KOPT-K1 (cell line): ENCODE results near the gene MAN2B1.
A peak's percentile ranks its signal among the peaks of the same experiment; 100 is the strongest.
"Not testable (repeated sequence)": the region's sequence is repeated elsewhere in the genome, so short reads cannot be mapped to it uniquely, and the experiment has no call there.

Experiments
- H3K27ac ChIP-seq: fragments of 200-600 bp; sonication (generic); 2 replicates; pipeline ENCODE4 v1.5.1; 2016; ENCODE audit warnings: antibody characterized with exemption, mild to moderate bottlenecking, low read depth, low read length; ENCODE audit not compliant: poor library complexity, severe bottlenecking
- H3K36me3 ChIP-seq: fragments of 200-600 bp; sonication (generic); 2 replicates; pipeline ENCODE4 v1.5.1; 2017; ENCODE audit warnings: antibody characterized with exemption, mild to moderate bottlenecking, low read length, moderate library complexity; ENCODE audit not compliant: insufficient read depth
- H3K9me3 ChIP-seq: fragments of 200-600 bp; sonication (generic); 2 replicates; pipeline ENCODE4 v1.5.1; 2017; ENCODE audit warnings: antibody characterized with exemption, low read length, mild to moderate bottlenecking; ENCODE audit not compliant: insufficient read depth, poor library complexity, severe bottlenecking

The MAN2B1 gene

DNA sequence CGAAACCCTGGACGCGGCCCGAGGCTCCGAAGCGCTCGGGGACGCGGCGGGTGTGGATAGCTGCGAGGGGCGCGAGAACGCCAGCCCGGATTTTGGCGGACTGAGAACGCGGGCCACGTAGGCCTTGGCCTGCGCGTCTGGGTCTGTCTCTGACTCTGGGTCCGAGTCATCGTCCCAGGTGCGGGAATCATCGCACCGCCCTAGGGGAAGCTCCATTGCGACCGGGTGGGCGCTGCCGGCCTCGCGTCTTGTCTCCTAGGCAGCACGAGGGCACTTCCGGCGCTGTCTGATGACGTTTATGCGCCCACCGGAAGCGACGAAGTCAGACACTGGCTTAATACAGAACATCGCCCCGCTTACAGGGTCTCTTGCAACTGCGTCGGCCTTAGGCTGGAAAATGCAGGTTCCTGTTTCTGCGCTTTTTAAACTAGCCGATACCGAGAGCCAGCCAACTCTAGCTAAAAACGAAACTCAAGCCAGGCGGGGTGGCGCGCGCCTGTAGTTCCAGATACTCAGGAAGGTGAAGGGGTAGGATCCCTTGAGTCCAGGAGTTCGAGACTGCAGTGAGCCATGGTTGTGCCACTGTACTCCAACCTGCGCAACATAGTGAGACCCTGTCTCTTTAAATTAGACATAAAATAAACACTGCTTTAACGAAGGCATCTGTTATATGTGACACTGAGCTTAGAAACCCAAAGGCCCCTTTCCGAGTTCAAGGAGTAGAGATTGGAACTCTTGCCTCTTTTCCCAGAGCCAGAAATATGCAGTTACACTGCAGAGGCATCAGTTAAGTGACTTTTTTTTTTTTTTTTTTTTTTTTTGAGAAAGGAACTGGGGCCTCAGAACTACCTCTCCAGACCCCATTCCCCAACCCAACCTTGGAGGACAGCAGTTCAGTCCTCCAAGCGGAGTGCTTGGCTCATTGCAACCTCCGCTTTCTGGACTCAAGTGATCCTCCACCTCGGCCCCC, 30.1 kb upstream of the MAN2B1 start, which contains the start of gene FBXW9:
Gene FBXW9 (minus strand): TSS at position 266 of the 970 bp plus-strand sequence. CDS start 50 bp downstream, at position 216.
- Histone ChIP-seq H3K9me3 (no peaks in the 10 kb centered on the region), H3K36me3 (peaks cover 38% of the 10 kb centered on the region), H3K27ac (peak within 1 kb of the TSS; percentile 68)

DNA sequence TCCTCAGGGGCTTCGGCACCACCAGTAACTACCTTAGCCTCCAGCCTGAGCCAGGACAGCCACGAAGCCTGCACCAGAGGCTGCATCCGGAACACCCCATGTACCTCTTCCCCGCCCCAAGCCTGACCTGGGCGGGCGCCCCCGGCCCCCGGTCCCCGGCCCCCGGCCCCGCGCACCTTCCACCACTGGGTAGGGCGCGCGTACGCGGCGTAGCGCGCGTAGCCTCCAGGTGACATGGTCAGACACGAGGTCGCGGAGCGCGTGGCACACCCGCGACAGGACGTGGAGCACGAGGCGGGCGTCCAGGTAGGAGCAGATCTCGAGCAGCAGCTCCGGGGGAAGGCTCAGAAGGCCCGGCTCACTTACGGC, 29.4 kb upstream of the MAN2B1 start:
- peak overlapping the region; percentile 68 for H3K27ac ChIP-seq
- H3K9me3 ChIP-seq: no peaks in the 10 kb centered on the region
- peaks cover 31% of the 10 kb centered on the region for H3K36me3 ChIP-seq

- H3K36me3 ChIP-seq: peaks cover 27% of the 10 kb centered on the region
- no peak overlapping the region for H3K27ac ChIP-seq
- H3K9me3 ChIP-seq: no peaks in the 10 kb centered on the region
These were observed 29.0 kb upstream of the MAN2B1 start for GRCh38 chr19:12695514-12695913.

DNA sequence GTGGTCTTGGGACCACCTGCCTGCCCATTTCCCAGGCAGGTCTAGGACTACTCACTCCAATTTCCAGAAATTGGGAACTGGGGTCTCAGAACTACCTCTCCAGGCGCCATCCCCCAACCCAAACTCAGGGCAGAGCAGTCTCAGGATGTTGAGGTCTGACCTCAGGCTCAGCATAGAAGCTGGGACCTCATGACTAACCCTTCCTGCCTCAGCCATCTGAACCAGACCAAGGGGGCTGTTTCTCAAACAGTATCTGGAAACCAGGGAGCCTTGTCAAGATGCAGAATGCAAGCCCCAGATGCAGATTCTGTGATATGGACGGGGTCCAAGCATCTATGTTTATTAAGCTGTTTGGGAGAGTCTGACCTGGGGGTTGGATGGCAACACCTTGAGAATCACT, 28.6 kb upstream of the MAN2B1 start:
- no peaks in the 10 kb centered on the region for H3K9me3 ChIP-seq
- peaks cover 23% of the 10 kb centered on the region for H3K36me3 ChIP-seq
- H3K27ac ChIP-seq: no peak overlapping the region

GRCh38 chr19:12694641-12695040, 28.1 kb upstream of the MAN2B1 start:
- Histone ChIP-seq H3K9me3 (no peaks in the 10 kb centered on the region), H3K27ac (no peak overlapping the region), H3K36me3 (peaks cover 19% of the 10 kb centered on the region)

- H3K27ac ChIP-seq: no peak overlapping the region
- peaks cover 7% of the 10 kb centered on the region for H3K36me3 ChIP-seq
- no peaks in the 10 kb centered on the region for H3K9me3 ChIP-seq
These were observed 26.4 kb upstream of the MAN2B1 start for GRCh38 chr19:12692960-12693359.

DNA sequence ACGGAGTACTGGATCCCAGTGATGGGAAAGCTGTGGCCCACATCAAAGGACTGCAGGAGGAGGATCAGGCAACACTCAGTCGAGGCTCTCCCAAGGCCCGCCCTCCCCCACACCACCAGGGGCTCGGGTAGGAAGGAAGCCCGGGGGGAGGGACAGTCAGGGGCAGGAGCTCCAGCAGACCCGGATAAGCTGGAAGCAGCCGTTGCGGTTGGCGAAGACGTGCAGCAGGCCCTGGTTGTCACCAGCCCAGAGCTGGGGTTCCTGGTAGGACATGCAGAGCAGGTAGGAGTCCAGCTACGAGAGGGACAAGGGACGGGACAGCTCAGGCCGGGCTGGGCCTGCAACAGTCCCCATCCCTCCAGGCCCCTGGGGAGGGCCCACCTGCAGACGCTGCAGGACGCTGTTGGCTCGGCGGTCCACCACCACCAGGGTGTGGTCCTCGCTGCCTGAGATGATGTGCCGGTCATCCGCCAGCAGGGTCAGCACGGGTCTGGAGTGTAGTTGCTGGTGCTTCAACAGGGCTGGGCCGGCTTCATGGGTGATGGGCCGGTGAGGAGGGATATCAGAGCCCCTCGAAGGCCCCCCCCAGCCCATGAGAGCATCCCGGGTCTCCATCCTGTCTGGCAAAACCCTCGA, 23.2 kb upstream of the MAN2B1 start:
- no peak overlapping the region for H3K27ac ChIP-seq

GRCh38 chr19:12689012-12689411, 22.5 kb upstream of the MAN2B1 start:
- Histone ChIP-seq H3K9me3 (no peaks in the 10 kb centered on the region), H3K36me3 (peaks cover 4% of the 10 kb centered on the region; the same call in 1 of the 2 replicates), H3K27ac (no peak overlapping the region)

More for the DNA sequence above, 23.2 kb upstream of the MAN2B1 start:
- Histone ChIP-seq H3K9me3 (no peaks in the 10 kb centered on the region), H3K36me3 (peaks cover 4% of the 10 kb centered on the region; the same call in 1 of the 2 replicates)

GRCh38 chr19:12687496-12688196, 21.1 kb upstream of the MAN2B1 start, which contains the start of gene GNG14:
Gene GNG14, plus strand, starts transcription at chr19:12687998. Its CDS starts 51 bp downstream, at chr19:12688049.
- Histone ChIP-seq H3K9me3 (no peaks in the 10 kb centered on the region), H3K36me3 (peaks cover 4% of the 10 kb centered on the region; the same call in 1 of the 2 replicates), H3K27ac (no peak within 1 kb of the TSS)

- Histone ChIP-seq H3K9me3 (no peaks in the 10 kb centered on the region), H3K27ac (no peak overlapping the region)
These were observed 19.3 kb upstream of the MAN2B1 start for GRCh38 chr19:12685831-12686230.

GRCh38 chr19:12681074-12681987, 14.8 kb upstream of the MAN2B1 start, which contains the start of gene DHPS:
Gene DHPS, minus strand, starts transcription at chr19:12681880. Its CDS starts 114 bp downstream, at chr19:12681766.
- Histone ChIP-seq H3K27ac (peak within 1 kb of the TSS; percentile 98), H3K9me3 (no peaks in the 10 kb centered on the region), H3K36me3 (peaks cover 40% of the 10 kb centered on the region)

More at GRCh38 chr19:12685831-12686230, 19.3 kb upstream of the MAN2B1 start:
- peaks cover 4% of the 10 kb centered on the region; the same call in 1 of the 2 replicates for H3K36me3 ChIP-seq

DNA sequence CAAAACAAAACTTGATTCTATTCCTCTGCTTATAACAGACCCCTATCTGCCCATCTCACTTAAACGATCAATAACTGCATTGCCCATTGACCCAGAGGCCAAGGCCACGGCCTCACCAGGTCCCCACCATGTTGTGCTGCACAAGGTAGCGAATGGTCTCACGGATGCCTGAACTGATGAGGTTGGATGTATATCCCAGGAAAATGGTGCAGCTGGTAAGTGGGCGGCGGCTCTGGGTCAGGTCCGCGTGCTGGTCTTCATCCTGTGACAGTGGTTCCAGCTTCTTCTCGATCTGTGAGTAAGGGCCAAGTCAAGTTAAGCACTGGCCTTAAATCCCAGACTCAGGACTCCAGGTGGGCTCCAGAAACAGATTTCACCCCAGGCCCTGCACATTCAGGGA, 13.5 kb upstream of the MAN2B1 start:
- Histone ChIP-seq H3K9me3 (no peaks in the 10 kb centered on the region), H3K27ac (no peak overlapping the region), H3K36me3 (peaks cover 53% of the 10 kb centered on the region)

GRCh38 chr19:12678039-12678438, 11.5 kb upstream of the MAN2B1 start:
- H3K27ac ChIP-seq, H3K9me3 ChIP-seq: not testable (repeated sequence)
- H3K36me3 ChIP-seq: peaks cover 73% of the 10 kb centered on the region

DNA sequence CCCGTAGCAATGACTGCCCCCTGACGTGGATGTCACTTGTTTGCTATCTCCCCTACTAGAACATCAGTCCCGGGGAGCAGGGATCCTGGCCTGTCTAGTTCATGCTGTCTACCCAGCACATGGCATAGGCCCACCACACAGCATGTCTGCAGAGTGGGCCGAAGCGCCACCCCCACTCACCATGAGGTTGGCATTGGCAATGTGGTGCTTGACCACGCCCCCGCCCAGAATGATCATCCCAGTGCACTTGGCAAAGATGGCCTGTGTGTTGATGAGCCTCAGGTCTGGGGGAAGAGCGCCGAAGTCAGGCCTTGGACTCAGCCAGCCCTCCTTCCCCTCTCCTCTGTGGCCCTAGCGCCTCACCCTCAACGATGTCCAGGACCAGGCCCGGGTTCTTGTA, 10.4 kb upstream of the MAN2B1 start:
- Histone ChIP-seq H3K9me3 (no peaks in the 10 kb centered on the region), H3K36me3 (peaks cover 84% of the 10 kb centered on the region), H3K27ac (no peak overlapping the region)
